ENCODE data around the gene MID1.

- no peak for TF ChIP-seq YY1 (IDR thresholded peaks at IDR 0.05; ENCODE audit: insufficient read depth, insufficient read length)
- TF ChIP-seq ZNF274 (IDR thresholded peaks at IDR 0.05; ENCODE audit: low read depth, low read length) = no peak
- TF ChIP-seq SUZ12 (IDR thresholded peaks at IDR 0.05; ENCODE audit: extremely low read depth, insufficient read depth, insufficient read length) = no peak
Measured at GRCh38 chrX:10483191-10483831, 137.1 kb downstream of the MID1 start.

Data from NT2/D1 (cell line).